Stimulated activated CD8-positive, alpha-beta memory T cell treated with anti-CD3 and anti-CD28 coated beads, Interleukin-4, amount 100 ng/mL, for 24 hours (primary cell): ENCODE data around the gene GALNT9.
A peak's percentile ranks its signal among the peaks of the same experiment; 100 is the strongest.

Source experiments
- DNase-seq: peaks from one replicate; pipeline ENCODE4 v3.0.0-alpha.2; 2020; ENCODE audit warnings: low read depth

Gene GALNT9

GRCh38 chr12:132344181-132344580, 14.8 kb upstream of the GALNT9 start:
- no peak for DNase-seq

- DNase-seq = no peak
Observed at GRCh38 chr12:132343294-132344004, 14.1 kb upstream of the GALNT9 start.

GRCh38 chr12:132342251-132343227, 13.2 kb upstream of the GALNT9 start:
- no peak for DNase-seq

GRCh38 chr12:132341318-132342050, 12.1 kb upstream of the GALNT9 start:
- DNase-seq = no peak

GRCh38 chr12:132340266-132341035, 11.1 kb upstream of the GALNT9 start:
- no peak for DNase-seq

- no peak for DNase-seq
Observed at GRCh38 chr12:132339856-132340255, 10.5 kb upstream of the GALNT9 start.

- DNase-seq = no peak
Observed at GRCh38 chr12:132338781-132339180, 9.4 kb upstream of the GALNT9 start.

GRCh38 chr12:132338311-132338710, 8.9 kb upstream of the GALNT9 start:
- DNase-seq = no peak

- DNase-seq = no peak
Observed at GRCh38 chr12:132337557-132337956, 8.2 kb upstream of the GALNT9 start.

GRCh38 chr12:132336451-132337413, 7.3 kb upstream of the GALNT9 start:
- DNase-seq = no peak

- DNase-seq = no peak
Observed at GRCh38 chr12:132335179-132335756, 5.9 kb upstream of the GALNT9 start.

GRCh38 chr12:132333766-132334165, 4.4 kb upstream of the GALNT9 start:
- DNase-seq = no peak

- no peak for DNase-seq
Observed at GRCh38 chr12:132333273-132333672, 3.9 kb upstream of the GALNT9 start.

GRCh38 chr12:132330549-132330881, 1.1 kb upstream of the GALNT9 start:
- no peak for DNase-seq

GRCh38 chr12:132329720-132330548, 545 bp upstream of the GALNT9 start:
- no peak for DNase-seq

GRCh38 chr12:132328282-132329029, 933 bp downstream of the GALNT9 start:
- no peak for DNase-seq

GRCh38 chr12:132327336-132328171, 1.8 kb downstream of the GALNT9 start:
- peak; percentile 61 for DNase-seq

GRCh38 chr12:132326646-132327045, 2.7 kb downstream of the GALNT9 start:
- DNase-seq = no peak
